OCI-LY1 (cell line): ENCODE data around the gene LINC01488.

Experiments
- H2AFZ ChIP-seq: fragments of 200-600 bp; sonication (generic), shearing (Covaris generic); 2 replicates; pipeline ENCODE4 v1.6.0; 2014; ENCODE audit warnings: antibody characterized with exemption, mild to moderate bottlenecking, low read length
- H3F3A ChIP-seq: fragments of 200-600 bp; sonication (generic), shearing (Covaris generic); 2 replicates; pipeline ENCODE4 v1.6.0; 2014; ENCODE audit warnings: mild to moderate bottlenecking, antibody characterized with exemption, low read length, moderate library complexity; ENCODE audit not compliant: insufficient read depth
- H3K27ac ChIP-seq: fragments of 200-600 bp; sonication (generic); 2 replicates; pipeline ENCODE4 v1.5.1; 2014; ENCODE audit warnings: low read length, mixed run types, mild to moderate bottlenecking, low read depth; ENCODE audit not compliant: poor library complexity, severe bottlenecking
- H3K27me3 ChIP-seq: fragments of 200-600 bp; sonication (generic); 2 replicates; pipeline ENCODE4 v1.6.0; 2014; ENCODE audit warnings: antibody characterized with exemption, mild to moderate bottlenecking, low read length, moderate library complexity; ENCODE audit not compliant: insufficient read depth
- H3K36me3 ChIP-seq: fragments of 200-600 bp; sonication (generic); 2 replicates; pipeline ENCODE4 v1.6.1; 2014; ENCODE audit warnings: mild to moderate bottlenecking, antibody characterized with exemption, low read length, moderate library complexity, mixed read lengths; ENCODE audit not compliant: insufficient read depth
- H3K4me1 ChIP-seq: fragments of 200-600 bp; sonication (generic); 2 replicates; pipeline ENCODE4 v1.5.1; 2014; ENCODE audit warnings: mild to moderate bottlenecking, low read length, moderate library complexity; ENCODE audit not compliant: insufficient read depth, severe bottlenecking
- H3K4me2 ChIP-seq: fragments of 200-600 bp; sonication (generic), shearing (Covaris generic); 2 replicates; pipeline ENCODE4 v1.6.1; 2014; ENCODE audit warnings: low read length
- H3K4me3 ChIP-seq: fragments of 200-600 bp; sonication (generic); 2 replicates; pipeline ENCODE4 v1.5.1; 2014; ENCODE audit warnings: low read length, low read depth, mild to moderate bottlenecking, mixed read lengths; ENCODE audit not compliant: poor library complexity, severe bottlenecking
- H3K79me2 ChIP-seq: fragments of 200-600 bp; shearing (Covaris generic); 2 replicates; pipeline ENCODE4 v1.6.1; 2016; ENCODE audit warnings: mixed run types, low read length, mixed read lengths; ENCODE audit not compliant: insufficient read depth
- H3K9ac ChIP-seq: fragments of 200-600 bp; sonication (generic), shearing (Covaris generic); 2 replicates; pipeline ENCODE4 v1.6.1; 2014; ENCODE audit warnings: mild to moderate bottlenecking, low read length, mixed read lengths
- H3K9me2 ChIP-seq: fragments of 200-600 bp; sonication (generic), shearing (Covaris generic); 2 replicates; pipeline ENCODE4 v1.6.1; 2014; ENCODE audit warnings: low read depth, mild to moderate bottlenecking, low read length, mixed read lengths
- H3K9me3 ChIP-seq: fragments of 200-600 bp; shearing (Covaris generic); 2 replicates; pipeline ENCODE4 v1.6.1; 2014; ENCODE audit warnings: low read length, mixed read lengths
- H4K20me1 ChIP-seq: fragments of 200-600 bp; sonication (generic), shearing (Covaris generic); 2 replicates; pipeline ENCODE4 v1.6.0; 2016; ENCODE audit warnings: mild to moderate bottlenecking, low read length; ENCODE audit not compliant: insufficient read depth
- EZH2 ChIP-seq: fragments of 200-600 bp; sonication (generic), shearing (Covaris generic); IDR thresholded peaks from 2 replicates; pipeline ENCODE4 v1.8.0; 2017; ENCODE audit warnings: borderline replicate concordance, mixed run types, mild to moderate bottlenecking, antibody characterized with exemption, low read length, moderate library complexity, mixed read lengths
- TF ChIP-seq, protein P1 (sequence below): fragments of 200-600 bp; sonication (generic), shearing (Covaris generic); IDR thresholded peaks from 2 replicates; pipeline ENCODE4 v1.5.1; 2017; ENCODE audit warnings: mild to moderate bottlenecking, antibody characterized with exemption, low read length, moderate library complexity, mixed read lengths

LINC01488 gene

GRCh38 chr11:69541501-69542313 lies 60.2 kb downstream of the LINC01488 start:
- no peak overlapping the region for H3K4me3 ChIP-seq
- no peaks in the 10 kb centered on the region for H3F3A ChIP-seq
- H3K27me3 ChIP-seq: no peaks in the 10 kb centered on the region
- no peaks in the 10 kb centered on the region for H3K9me3 ChIP-seq
- no peaks in the 10 kb centered on the region for H3K9me2 ChIP-seq
- no peaks in the 10 kb centered on the region for H3K79me2 ChIP-seq
- H3K9ac ChIP-seq: no peak overlapping the region
- H3K4me1 ChIP-seq: no peaks in the 10 kb centered on the region
- no peaks in the 10 kb centered on the region for H4K20me1 ChIP-seq
- TF ChIP-seq, protein P1, sequence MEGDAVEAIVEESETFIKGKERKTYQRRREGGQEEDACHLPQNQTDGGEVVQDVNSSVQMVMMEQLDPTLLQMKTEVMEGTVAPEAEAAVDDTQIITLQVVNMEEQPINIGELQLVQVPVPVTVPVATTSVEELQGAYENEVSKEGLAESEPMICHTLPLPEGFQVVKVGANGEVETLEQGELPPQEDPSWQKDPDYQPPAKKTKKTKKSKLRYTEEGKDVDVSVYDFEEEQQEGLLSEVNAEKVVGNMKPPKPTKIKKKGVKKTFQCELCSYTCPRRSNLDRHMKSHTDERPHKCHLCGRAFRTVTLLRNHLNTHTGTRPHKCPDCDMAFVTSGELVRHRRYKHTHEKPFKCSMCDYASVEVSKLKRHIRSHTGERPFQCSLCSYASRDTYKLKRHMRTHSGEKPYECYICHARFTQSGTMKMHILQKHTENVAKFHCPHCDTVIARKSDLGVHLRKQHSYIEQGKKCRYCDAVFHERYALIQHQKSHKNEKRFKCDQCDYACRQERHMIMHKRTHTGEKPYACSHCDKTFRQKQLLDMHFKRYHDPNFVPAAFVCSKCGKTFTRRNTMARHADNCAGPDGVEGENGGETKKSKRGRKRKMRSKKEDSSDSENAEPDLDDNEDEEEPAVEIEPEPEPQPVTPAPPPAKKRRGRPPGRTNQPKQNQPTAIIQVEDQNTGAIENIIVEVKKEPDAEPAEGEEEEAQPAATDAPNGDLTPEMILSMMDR: no peak
- no peak for TF ChIP-seq EZH2
- H3K27ac ChIP-seq: no peak overlapping the region
- no peak overlapping the region for H3K4me2 ChIP-seq
- H3K36me3 ChIP-seq: no peaks in the 10 kb centered on the region
- no peak overlapping the region for H2AFZ ChIP-seq

- Histone ChIP-seq H3K4me3 (no peak overlapping the region), H3F3A (no peaks in the 10 kb centered on the region), H3K4me1 (no peaks in the 10 kb centered on the region), H3K79me2 (no peaks in the 10 kb centered on the region), H3K9ac (no peak overlapping the region), H3K27ac (no peak overlapping the region), H3K36me3 (no peaks in the 10 kb centered on the region), H3K27me3 (no peaks in the 10 kb centered on the region), H3K9me3 (no peaks in the 10 kb centered on the region), H3K4me2 (no peak overlapping the region), H3K9me2 (no peaks in the 10 kb centered on the region), H4K20me1 (no peaks in the 10 kb centered on the region), H2AFZ (no peak overlapping the region)
- TF ChIP-seq, protein P1: no peak
- no peak for TF ChIP-seq EZH2
Measured at GRCh38 chr11:69542314-69543168, 61.1 kb downstream of the LINC01488 start.
